Endothelial cell of umbilical vein (primary cell): ENCODE results near the gene MBNL2. TPM values are rescaled to one million over a fixed set of nuclear protein-coding genes. Genes with fewer than 3 reads are reported as not detected.
A peak's percentile ranks its signal among the peaks of the same experiment; 100 is the strongest.

ENCODE experiments used
- BruUV-seq: library from RNA; stranded (reverse); fragments of 400-500 nt; replicated peaks from 2 replicates; lab custom pipeline; 2021; lab: Mats Ljungman, UMichigan
- CTCF ChIA-PET: fragments of 300-600, 350-600 bp; sonication (Branson Sonifier 250); formaldehyde crosslinking; loops from one replicate; lab custom pipeline; 2021; ENCODE audit warnings: antibody characterized with exemption, inconsistent platforms; lab: Charles Lee
- POLR2A ChIA-PET: fragments of 300-600, 350-600 bp; sonication (Branson Sonifier 250); formaldehyde crosslinking; loops from one replicate; lab custom pipeline; 2021; ENCODE audit warnings: antibody characterized with exemption, inconsistent platforms; lab: Charles Lee
- DNase-seq: peaks from one replicate; pipeline ENCODE4 v3.0.0-alpha.2; 2011; ENCODE audit warnings: low read depth, low spot score
- FAIRE-seq: peaks from 2 replicates; lab custom pipeline; 2011; peaks lifted over from hg19 to GRCh38; lab: Jason Lieb, UNC
- H2AFZ ChIP-seq: 2 replicates; pipeline ENCODE4 v1.6.0; 2012; ENCODE audit warnings: low read depth, low read length, control low read depth, inconsistent platforms
- H3K27ac ChIP-seq: 2 replicates; pipeline ENCODE4 v1.5.1; 2011; ENCODE audit warnings: low read depth, mild to moderate bottlenecking, control low read depth, low read length, moderate library complexity; ENCODE audit not compliant: insufficient read depth
- H3K27me3 ChIP-seq, 2 experiments: 2 replicates each; pipeline versions ENCODE4 v1.6.0 to v1.6.1; 2011; ENCODE audit warnings: low read length in 2 of 2, mixed read lengths in 1 of 2; ENCODE audit not compliant: control insufficient read depth in 2 of 2, insufficient read depth in 2 of 2
- H3K36me3 ChIP-seq, 2 experiments: 2 replicates in 1 of 2; 3 replicates in 1 of 2; pipeline ENCODE4 v1.5.1; 2011; ENCODE audit warnings: low read length in 2 of 2, mild to moderate bottlenecking in 1 of 2, moderate library complexity in 1 of 2; ENCODE audit not compliant: control insufficient read depth in 2 of 2, insufficient read depth in 2 of 2; ENCODE audit errors: extremely low read depth in 1 of 2
- H3K4me1 ChIP-seq: 3 replicates; pipeline ENCODE4 v1.5.1; 2011; ENCODE audit warnings: mild to moderate bottlenecking, low read length; ENCODE audit not compliant: control insufficient read depth, insufficient read depth; ENCODE audit errors: extremely low read depth
- H3K4me2 ChIP-seq: 2 replicates; pipeline ENCODE4 v1.6.1; 2011; ENCODE audit warnings: low read length, control low read depth, mixed read lengths; ENCODE audit not compliant: insufficient read depth
- H3K4me3 ChIP-seq, 3 experiments: fragments of 200-600 bp in 1 of 3; sonication (generic), shearing (Covaris generic) in 1 of 3; replicated peaks in 1 of 3; 2 replicates each; pipeline ENCODE4 v1.5.1; 2011 to 2016; ENCODE audit warnings: control low read depth in 3 of 3, low read length in 3 of 3, mild to moderate bottlenecking in 2 of 3, inconsistent platforms in 1 of 3, low read depth in 1 of 3, moderate library complexity in 1 of 3; ENCODE audit not compliant: insufficient read depth in 1 of 3
- H3K79me2 ChIP-seq: 2 replicates; pipeline ENCODE4 v1.6.0; 2012; ENCODE audit warnings: low read length, inconsistent platforms; ENCODE audit not compliant: control insufficient read depth, insufficient read depth
- H3K9ac ChIP-seq: replicated peaks from 2 replicates; pipeline ENCODE3; 2011; ENCODE audit warnings: low read length, control low read depth; ENCODE audit not compliant: insufficient read depth; ENCODE audit errors: extremely low read depth
- H3K9me1 ChIP-seq: replicated peaks from 3 replicates; pipeline ENCODE4 v1.6.0; 2011; ENCODE audit warnings: mild to moderate bottlenecking, low read length; ENCODE audit not compliant: control insufficient read depth, insufficient read depth; ENCODE audit errors: extremely low read depth
- H3K9me3 ChIP-seq: replicated peaks from 2 replicates; pipeline ENCODE4 v1.5.1; 2012; ENCODE audit warnings: low read length, inconsistent platforms; ENCODE audit not compliant: control insufficient read depth, insufficient read depth
- H4K20me1 ChIP-seq: replicated peaks from 2 replicates; pipeline ENCODE3; 2011; ENCODE audit warnings: mild to moderate bottlenecking, low read length; ENCODE audit not compliant: control insufficient read depth, insufficient read depth; ENCODE audit errors: extremely low read depth
- EZH2 ChIP-seq: IDR thresholded peaks from 2 replicates; pipeline ENCODE4 v1.6.1; 2012; ENCODE audit warnings: borderline replicate concordance, low read depth, mild to moderate bottlenecking, moderate library complexity, low read length, inconsistent platforms; ENCODE audit not compliant: severe bottlenecking
- FOS ChIP-seq: IDR thresholded peaks from 2 replicates; pipeline ENCODE4 v1.6.1; 2011; ENCODE audit warnings: mild to moderate bottlenecking, low read length, moderate library complexity, borderline replicate concordance; ENCODE audit not compliant: insufficient read depth
- GATA2 ChIP-seq: IDR thresholded peaks from 2 replicates; pipeline ENCODE4 v1.7.0; 2011; ENCODE audit warnings: low read depth, mild to moderate bottlenecking, moderate library complexity, mixed read lengths, low read length; ENCODE audit not compliant: insufficient read length, insufficient read depth
- JUN ChIP-seq: IDR thresholded peaks from 2 replicates; pipeline ENCODE4 v1.6.1; 2011; ENCODE audit warnings: borderline replicate concordance, low read depth; ENCODE audit not compliant: insufficient read length, insufficient read depth
- MYC ChIP-seq: IDR thresholded peaks from one replicate; pipeline ENCODE4 v1.6.1; 2011; ENCODE audit warnings: mild to moderate bottlenecking, low read depth, low read length
- POLR2A ChIP-seq: IDR thresholded peaks from 2 replicates; pipeline ENCODE4 v1.6.1; 2012; ENCODE audit warnings: low read depth, mild to moderate bottlenecking, control low read depth, low read length
- POLR2AphosphoS5 ChIP-seq: IDR thresholded peaks from 2 replicates; pipeline ENCODE4 v1.6.1; 2012; ENCODE audit warnings: low read depth, mild to moderate bottlenecking, control low read depth, low read length, moderate library complexity; ENCODE audit not compliant: insufficient read depth
- dilution Hi-C: fragments of 300-500 bp; cut with MboI; formaldehyde crosslinking; loops from one replicate; pipeline ENCODE4 v1.15.0; 2019; ENCODE audit warnings: low sequenced_read_pairs; ENCODE audit not compliant: extremely low pct_ligation_motif_present
- intact Hi-C: fragments of 100-400 bp; cut with micrococcal nuclease; formaldehyde crosslinking; loops from one replicate; pipeline ENCODE4 v1.10.0; 2022
- polyA plus RNA-seq, 4 experiments: library from polyadenylated mRNA; depleted of rRNA in 3 of 4; stranded (reverse) in 3 of 4; unstranded in 1 of 4; fragments of >200 nt; gene quantifications; 2 replicates each; pipeline versions ENCODE4 v1.2.1 to v1.2.3, GENCODE V29; 2011 to 2012; ENCODE audit warnings: missing spikeins in 1 of 4
- total RNA-seq: library from RNA; stranded (reverse); gene quantifications from 2 replicates; pipeline ENCODE4 v1.2.3, GENCODE V29; 2021
- TF ChIP-seq, protein P1 (sequence below): IDR thresholded peaks from 2 replicates; pipeline ENCODE4 v1.6.1; 2011; ENCODE audit not compliant: insufficient read depth, insufficient read length
- TF ChIP-seq, protein P2 (sequence below), 2 donors: IDR thresholded peaks; 1 replicate in 1 of 2; 2 replicates in 1 of 2; pipeline ENCODE4 v1.5.1; 2011; ENCODE audit warnings: low read length in 2 of 2, mild to moderate bottlenecking in 2 of 2, moderate library complexity in 2 of 2, control low read depth in 1 of 2, inconsistent platforms in 1 of 2, low read depth in 1 of 2; ENCODE audit not compliant: insufficient read depth in 1 of 2; ENCODE audit errors: extremely low read depth in 1 of 2

Gene MBNL2
- total and polyA plus RNA-seq, 2 donors (not counting 3 experiments of a cell fraction or from before 2014, with no cell fraction given): 32.9 to 76.5 TPM

- Histone ChIP-seq H3K9me3 (no peaks in the 10 kb centered on the region), H3K4me3 (no peak overlapping the region), H3K4me2 (peak overlapping the region; percentile 74), H3K4me1 (peaks cover 64% of the 10 kb centered on the region), H4K20me1 (no peaks in the 10 kb centered on the region), H3K36me3 (peaks cover 6 to 12% of the 10 kb centered on the region in 2 experiments), H3K27me3 (no peaks in the 10 kb centered on the region), H3K27ac (peak overlapping the region; percentile 6), H2AFZ (no peak overlapping the region), H3K79me2 (peaks cover 97% of the 10 kb centered on the region), H3K9ac (no peak overlapping the region), H3K9me1 (no peaks in the 10 kb centered on the region)
- DNase-seq: no peak
- CTCF ChIA-PET: interaction anchor here (0.9 to 6.6 kb wide), 5 partner anchors 10 to 124 kb away, joined by 3 to 44 read pairs (median 6); partner anchors contain the start of gene MBNL2
- POLR2A ChIA-PET: interaction anchor here (0.7 to 1.6 kb wide), 2 partner anchors 10 to 42 kb away, joined by 3 to 6 read pairs; no protein-coding TSS in a partner anchor
- dilution Hi-C loops (no loop called here), intact Hi-C loops (no loop called here)
- BruUV-seq: no TSS peak
- TF ChIP-seq EZH2 (no peak), POLR2A (no peak), FOS (no peak), GATA2 (no peak), MYC (no peak), POLR2AphosphoS5 (no peak), JUN (no peak)
- TF ChIP-seq, protein P1, sequence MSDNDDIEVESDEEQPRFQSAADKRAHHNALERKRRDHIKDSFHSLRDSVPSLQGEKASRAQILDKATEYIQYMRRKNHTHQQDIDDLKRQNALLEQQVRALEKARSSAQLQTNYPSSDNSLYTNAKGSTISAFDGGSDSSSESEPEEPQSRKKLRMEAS: no peak
- TF ChIP-seq, protein P2, sequence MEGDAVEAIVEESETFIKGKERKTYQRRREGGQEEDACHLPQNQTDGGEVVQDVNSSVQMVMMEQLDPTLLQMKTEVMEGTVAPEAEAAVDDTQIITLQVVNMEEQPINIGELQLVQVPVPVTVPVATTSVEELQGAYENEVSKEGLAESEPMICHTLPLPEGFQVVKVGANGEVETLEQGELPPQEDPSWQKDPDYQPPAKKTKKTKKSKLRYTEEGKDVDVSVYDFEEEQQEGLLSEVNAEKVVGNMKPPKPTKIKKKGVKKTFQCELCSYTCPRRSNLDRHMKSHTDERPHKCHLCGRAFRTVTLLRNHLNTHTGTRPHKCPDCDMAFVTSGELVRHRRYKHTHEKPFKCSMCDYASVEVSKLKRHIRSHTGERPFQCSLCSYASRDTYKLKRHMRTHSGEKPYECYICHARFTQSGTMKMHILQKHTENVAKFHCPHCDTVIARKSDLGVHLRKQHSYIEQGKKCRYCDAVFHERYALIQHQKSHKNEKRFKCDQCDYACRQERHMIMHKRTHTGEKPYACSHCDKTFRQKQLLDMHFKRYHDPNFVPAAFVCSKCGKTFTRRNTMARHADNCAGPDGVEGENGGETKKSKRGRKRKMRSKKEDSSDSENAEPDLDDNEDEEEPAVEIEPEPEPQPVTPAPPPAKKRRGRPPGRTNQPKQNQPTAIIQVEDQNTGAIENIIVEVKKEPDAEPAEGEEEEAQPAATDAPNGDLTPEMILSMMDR (IDR thresholded peaks at IDR 0.05; ENCODE audit: extremely low read depth in 1 of 2, insufficient read depth in 1 of 2, low read depth in 1 of 2, low read length in 2 of 2): no peak
- FAIRE-seq: no peak
Observed at GRCh38 chr13:97234236-97234635, 12.1 kb downstream of the MBNL2 start.
